Aorta (tissue), 5 donors: ENCODE data around the gene CHST7. TPM values are rescaled to one million over a fixed set of nuclear protein-coding genes. Genes with fewer than 3 reads are reported as not detected.
A peak's percentile ranks its signal among the peaks of the same experiment; 100 is the strongest.

Source experiments
- ATAC-seq: fragments of 200-7000 bp; cut with Tn5 transposase; one replicate; pipeline ENCODE4 v1.9.1; 2022; ENCODE audit warnings: moderate library complexity; ENCODE audit not compliant: low FRiP score
- DNase-seq, 2 donors: peaks; one replicate each; pipeline ENCODE4 v3.0.0-alpha.2; 2020
- H3K27ac ChIP-seq, 2 donors: one replicate each; pipeline ENCODE4 v1.5.1; 2013; ENCODE audit warnings: low read length in 2 of 2, mild to moderate bottlenecking in 2 of 2, moderate library complexity in 2 of 2, control low read depth in 1 of 2, inconsistent platforms in 1 of 2, low read depth in 1 of 2
- H3K27me3 ChIP-seq, 2 donors: one replicate each; pipeline ENCODE4 v1.6.1; 2013; ENCODE audit warnings: control low read depth in 1 of 2, low read length in 1 of 2, mild to moderate bottlenecking in 1 of 2, moderate library complexity in 1 of 2; ENCODE audit not compliant: insufficient read depth in 2 of 2, control insufficient read depth in 1 of 2
- H3K36me3 ChIP-seq, 2 donors: one replicate each; pipeline ENCODE4 v1.6.1; 2013; ENCODE audit warnings: control low read depth in 1 of 2, low read length in 1 of 2, mild to moderate bottlenecking in 1 of 2; ENCODE audit not compliant: insufficient read depth in 2 of 2, control insufficient read depth in 1 of 2
- H3K4me1 ChIP-seq, 2 donors: one replicate each; pipeline ENCODE4 v1.6.1; 2013; ENCODE audit warnings: low read length in 2 of 2, control low read depth in 1 of 2, mild to moderate bottlenecking in 1 of 2, moderate library complexity in 1 of 2; ENCODE audit not compliant: insufficient read depth in 2 of 2, control insufficient read depth in 1 of 2
- H3K4me3 ChIP-seq, 2 donors: one replicate each; pipeline ENCODE4 v1.5.1; 2013; ENCODE audit warnings: low read length in 2 of 2, control low read depth in 1 of 2, mild to moderate bottlenecking in 1 of 2
- H3K9me3 ChIP-seq: one replicate; pipeline ENCODE4 v1.6.1; 2013; ENCODE audit warnings: mild to moderate bottlenecking, low read length; ENCODE audit not compliant: control insufficient read depth
- WGBS, 2 donors: extraction: QIAGEN DNeasy Blood & Tissue Kit; methylation state at CpG; one replicate each; pipeline ENCODE4 v1.1.7; 2013; 5-methylcytosine and 5-hydroxymethylcytosine counted together
- intact Hi-C, 2 donors: fragments of 100-400 bp; cut with DNase I; formaldehyde crosslinking; loops; one replicate each; pipeline versions ENCODE4 v1.14.2 to v1.15.0; 2022
- polyA plus RNA-seq, 2 donors: library from polyadenylated mRNA; stranded (reverse); fragments of 200-250 nt; gene quantifications; one replicate each; pipeline ENCODE4 v1.2.3, GENCODE V29; 2013
- total RNA-seq, 2 donors: library from RNA; stranded (reverse); fragmentation: NEBNext Ultra II Directional; extraction: Animal tissue kit (Norgen Biotek cat#: 25700); gene quantifications; one replicate each; pipeline ENCODE4 v1.2.1, GENCODE V29; 2021
- donor health status: healthy with polysubstance abuse.
- donor health status: Bipolar disorder and iron deficiency.
- donor health status: DM: no; HTN: no; CAD: no.
- donor health status: DM: no; HTN: no; CAD: no.
- donor health status: DM: yes; HTN: yes; CAD: no.

CHST7 gene
- total and polyA plus RNA-seq, 4 donors, result 1.0 to 9.4 (median 6.8) TPM

- H3K36me3 ChIP-seq, result no peaks in the 10 kb centered on the region
- H3K4me1 ChIP-seq, result no peaks in the 10 kb centered on the region
- intact Hi-C loops, result no loop called here
- ATAC-seq (no peak), DNase-seq (no peak)
- no peak overlapping the region for H3K27ac ChIP-seq
- no peak overlapping the region for H3K4me3 ChIP-seq
- H3K9me3 ChIP-seq, result no peaks in the 10 kb centered on the region
- H3K27me3 ChIP-seq, result no peaks in the 10 kb centered on the region
Observed at GRCh38 chrX:46567388-46567787, 6.2 kb upstream of the CHST7 start.

GRCh38 chrX:46569621-46570020, 3.9 kb upstream of the CHST7 start:
- H3K27me3 ChIP-seq, result no peaks in the 10 kb centered on the region
- ATAC-seq (no peak), DNase-seq (no peak)
- no peak overlapping the region for H3K27ac ChIP-seq
- no peaks in the 10 kb centered on the region for H3K4me1 ChIP-seq
- H3K4me3 ChIP-seq, result no peak overlapping the region
- H3K36me3 ChIP-seq, result no peaks in the 10 kb centered on the region
- intact Hi-C loops, result loop anchor here (5.0 to 10.0 kb wide), 3 partner anchors 65 to 115 kb away; no protein-coding TSS in a partner anchor
- no peaks in the 10 kb centered on the region for H3K9me3 ChIP-seq

GRCh38 chrX:46571423-46572339, 1.9 kb upstream of the CHST7 start:
- H3K4me1 ChIP-seq, result peaks cover 0 to 2% of the 10 kb centered on the region in 2 donors
- H3K27me3 ChIP-seq, result no peaks in the 10 kb centered on the region
- no peak overlapping the region for H3K4me3 ChIP-seq
- no peaks in the 10 kb centered on the region for H3K36me3 ChIP-seq
- ATAC-seq (no peak), DNase-seq (no peak)
- H3K9me3 ChIP-seq, result no peaks in the 10 kb centered on the region
- 79 to 92% methylated on average over 10 of the region's 10 CpGs for WGBS, 2 donors
- H3K27ac ChIP-seq, result no peak overlapping the region
- intact Hi-C loops, result loop anchor here (5.0 to 10.0 kb wide), 3 partner anchors 63 to 113 kb away; no protein-coding TSS in a partner anchor

GRCh38 chrX:46572340-46572936, 1.1 kb upstream of the CHST7 start:
- no peak overlapping the region for H3K27ac ChIP-seq
- no peaks in the 10 kb centered on the region for H3K9me3 ChIP-seq
- H3K36me3 ChIP-seq, result no peaks in the 10 kb centered on the region
- no peak for ATAC-seq
- intact Hi-C loops, result loop anchor here (5.0 to 10.0 kb wide), 3 partner anchors 62 to 112 kb away; no protein-coding TSS in a partner anchor
- peaks cover 0 to 2% of the 10 kb centered on the region in 2 donors for H3K4me1 ChIP-seq
- WGBS, 2 donors, result 70 to 87% methylated on average over 5 of the region's 5 CpGs
- no peak for DNase-seq
- H3K4me3 ChIP-seq, result no peak overlapping the region
- no peaks in the 10 kb centered on the region for H3K27me3 ChIP-seq

GRCh38 chrX:46573892-46574773, 568 bp downstream of the CHST7 start:
- DNase-seq (peak; percentile 69 to 83), ATAC-seq (peak; percentile 62)
- H3K27me3 ChIP-seq, result no peaks in the 10 kb centered on the region
- H3K36me3 ChIP-seq, result no peaks in the 10 kb centered on the region
- WGBS, 2 donors, result 1 to 39% methylated on average over 106 to 107 of the region's 107 CpGs
- intact Hi-C loops, result loop anchor here (5.0 to 10.0 kb wide), 3 partner anchors 61 to 111 kb away; no protein-coding TSS in a partner anchor
- no peak overlapping the region for H3K27ac ChIP-seq
- H3K9me3 ChIP-seq, result no peaks in the 10 kb centered on the region
- peak overlapping the region; percentile 1 to 15 for H3K4me3 ChIP-seq
- H3K4me1 ChIP-seq, result peaks cover 0 to 2% of the 10 kb centered on the region in 2 donors

GRCh38 chrX:46574774-46575381, 1.3 kb downstream of the CHST7 start:
- H3K9me3 ChIP-seq, result no peaks in the 10 kb centered on the region
- no peak for DNase-seq
- H3K4me1 ChIP-seq, result peaks cover 0 to 2% of the 10 kb centered on the region in 2 donors
- WGBS, 2 donors, result 1 to 41% methylated on average over 89 to 90 of the region's 90 CpGs
- intact Hi-C loops, result loop anchor here (5.0 to 10.0 kb wide), 3 partner anchors 60 to 110 kb away; no protein-coding TSS in a partner anchor
- ATAC-seq, result peak; percentile 8
- H3K36me3 ChIP-seq, result no peaks in the 10 kb centered on the region
- no peaks in the 10 kb centered on the region for H3K27me3 ChIP-seq
- no peak overlapping the region for H3K27ac ChIP-seq
- H3K4me3 ChIP-seq, result peak overlapping the region in 1 of 2 donors; percentile 44

- intact Hi-C loops, result loop anchor here in 1 of 2 donors (10.0 kb wide), 2 partner anchors 59 to 109 kb away; no protein-coding TSS in a partner anchor
- peaks cover 0 to 2% of the 10 kb centered on the region in 2 donors for H3K4me1 ChIP-seq
- no peaks in the 10 kb centered on the region for H3K27me3 ChIP-seq
- DNase-seq (no peak), ATAC-seq (no peak)
- no peaks in the 10 kb centered on the region for H3K9me3 ChIP-seq
- H3K4me3 ChIP-seq, result peak overlapping the region in 1 of 2 donors; percentile 44
- no peaks in the 10 kb centered on the region for H3K36me3 ChIP-seq
- 8 to 34% methylated on average over 6 of the region's 6 CpGs for WGBS, 2 donors
- H3K27ac ChIP-seq, result no peak overlapping the region
Observed at GRCh38 chrX:46575586-46575985, 2.0 kb downstream of the CHST7 start.

GRCh38 chrX:46575991-46576392, 2.4 kb downstream of the CHST7 start:
- no peak for DNase-seq
- H3K27ac ChIP-seq, result no peak overlapping the region
- H3K9me3 ChIP-seq, result no peaks in the 10 kb centered on the region
- H3K4me3 ChIP-seq, result no peak overlapping the region
- H3K36me3 ChIP-seq, result no peaks in the 10 kb centered on the region
- no peak for ATAC-seq
- H3K27me3 ChIP-seq, result no peaks in the 10 kb centered on the region
- intact Hi-C loops, result loop anchor here in 1 of 2 donors (10.0 kb wide), 2 partner anchors 59 to 109 kb away; no protein-coding TSS in a partner anchor
- H3K4me1 ChIP-seq, result peaks cover 0 to 2% of the 10 kb centered on the region in 2 donors
- 3 to 23% methylated on average over 6 of the region's 6 CpGs for WGBS, 2 donors
